ENCODE data around the gene CTSO. TPM values are rescaled to one million over a fixed set of nuclear protein-coding genes. Genes with fewer than 3 reads are reported as not detected.

CTSO gene
- total RNA-seq, 1 experiment from 2014 or later, result 0.81 TPM

GRCh38 chr4:155952501-155952901 is 1.2 kb downstream of the CTSO start:
- Histone ChIP-seq H3K9ac (ENCODE audit: extremely low read depth, insufficient read length, low read length) (no peak overlapping the region), H3K27me3 (ENCODE audit: insufficient read depth, low read length) (no peaks in the 10 kb centered on the region), H3K18ac (ENCODE audit: insufficient read length, low read depth, low read length) (no peak overlapping the region), H4K20me1 (ENCODE audit: control insufficient read depth, insufficient read depth, insufficient read length) (no peaks in the 10 kb centered on the region), H3K56ac (ENCODE audit: insufficient read length, low read depth, low read length) (no peak overlapping the region), H2BK5ac (ENCODE audit: insufficient read length, low read length) (no peak overlapping the region), H3K79me2 (ENCODE audit: insufficient read depth, low read length) (no peaks in the 10 kb centered on the region), H2AFZ (ENCODE audit: low read length) (no peak overlapping the region), H2BK20ac (ENCODE audit: low read depth, low read length, poor library complexity, severe bottlenecking) (no peak overlapping the region), H3K27ac (ENCODE audit: insufficient read length, low read depth, low read length) (no peak overlapping the region), H2AK5ac (ENCODE audit: insufficient read length, low read length) (no peak overlapping the region), H3K23ac (ENCODE audit: insufficient read length, low read depth, low read length) (no peak overlapping the region), H3K79me1 (ENCODE audit: insufficient read depth, low read depth, low read length, poor library complexity, severe bottlenecking) (no peaks in the 10 kb centered on the region), H3K14ac (ENCODE audit: insufficient read depth, low read length) (no peak overlapping the region), H2BK120ac (ENCODE audit: low read depth, low read length, poor library complexity, severe bottlenecking) (no peak overlapping the region), H2BK15ac (ENCODE audit: low read depth, low read length) (no peak overlapping the region), H3K4me1 (ENCODE audit: insufficient read depth, low read length) (no peaks in the 10 kb centered on the region), H3K9me3 (ENCODE audit: control insufficient read depth, low read depth, low read length) (no peaks in the 10 kb centered on the region), H2BK12ac (ENCODE audit: insufficient read length, low read depth, low read length) (no peak overlapping the region), H3K23me2 (ENCODE audit: insufficient read length, low read depth, low read length, poor library complexity, severe bottlenecking) (no peaks in the 10 kb centered on the region), H3K4ac (ENCODE audit: low read depth, low read length) (no peak overlapping the region), H4K5ac (ENCODE audit: insufficient read length, low read depth, low read length) (no peak overlapping the region), H4K91ac (ENCODE audit: insufficient read length, low read depth, low read length) (no peak overlapping the region), H4K8ac (replicated peaks; ENCODE audit: insufficient read length, low read depth, low read length) (no peak overlapping the region), H3T11ph (ENCODE audit: low read length) (no peak overlapping the region), H3K4me2 (ENCODE audit: insufficient read depth, insufficient read length, low read length) (no peak overlapping the region)
- TF ChIP-seq CTCF (conservative IDR thresholded peaks at IDR 0.05), result no peak
- no peak overlapping the region; a peak in 1 of 7 replicates for H3K27ac Mint-ChIP-seq
- H3K4me1 Mint-ChIP-seq, result 0 out of 4 replicates have a peak, but pooled peaks cover 0 to 3% of the 10 kb centered on the region in 2 experiments
- no peak for DNase-seq
- H3K27me3 Mint-ChIP-seq (ENCODE audit: low read depth), result no peaks in the 10 kb centered on the region; the same call in 1 of the 2 replicates
- WGBS (ENCODE audit: extremely low coverage, insufficient read length, low lambda C conversion rate), result no CpG with 5 or more reads among the region's 6 CpGs
- H3K36me3 Mint-ChIP-seq (ENCODE audit: insufficient read depth in 1 of 3, low read depth in 3 of 3), result no peaks in the 10 kb centered on the region
- no peaks in the 10 kb centered on the region for H3K9me3 Mint-ChIP-seq
- no peak overlapping the region for H3K4me3 Mint-ChIP-seq

Measured in H9 (cell line).